Measurements from ENCODE around the gene DDN.

The DDN gene

GRCh38 chr12:48966177-48966895, 32.8 kb downstream of the DDN start:
- no peak overlapping the region for H3K4ac ChIP-seq (ENCODE audit: low read length)
- no peak overlapping the region for H2BK15ac ChIP-seq (ENCODE audit: low read length)
- H3K9ac ChIP-seq (ENCODE audit: low read depth, low read length, poor library complexity) = no peak overlapping the region
- no peaks in the 10 kb centered on the region for H3K36me3 ChIP-seq (replicated peaks in 1 of 2; ENCODE audit: control insufficient read depth in 2 of 2, insufficient read depth in 2 of 2, low read length in 2 of 2)
- peak overlapping the region; percentile 61 for H3K18ac ChIP-seq (ENCODE audit: low read length)
- H2AFZ ChIP-seq (ENCODE audit: low read length) = no peak overlapping the region
- no peak for DNase-seq (ENCODE audit: low spot score)
- peaks cover 18 to 66% (median 56%) of the 10 kb centered on the region in 3 experiments for H3K27me3 ChIP-seq (ENCODE audit: control insufficient read depth in 3 of 3, insufficient read depth in 3 of 3, low read depth in 1 of 3, low read length in 3 of 3)
- H3K4me1 ChIP-seq (ENCODE audit: control insufficient read depth in 2 of 2, insufficient read depth in 1 of 2, low read depth in 1 of 2, low read length in 2 of 2) = peaks cover 9 to 12% of the 10 kb centered on the region in 2 donors
- no CpG with 5 or more reads among the region's 20 CpGs for WGBS, 2 donors (ENCODE audit: extremely low coverage in 2 of 2, insufficient read length in 2 of 2, insufficient replicate concordance in 1 of 2)
- no peak overlapping the region for H4K91ac ChIP-seq (ENCODE audit: low read depth, low read length, poor library complexity)
- H2BK12ac ChIP-seq (ENCODE audit: low read length) = no peak overlapping the region
- no peak overlapping the region for H2BK5ac ChIP-seq (ENCODE audit: low read length)
- no peak overlapping the region for H3K27ac ChIP-seq (replicated peaks; ENCODE audit: low read length)
- H2BK120ac ChIP-seq (ENCODE audit: low read depth, low read length) = no peak overlapping the region
- peak overlapping the region; percentile 75 for H3K23ac ChIP-seq (ENCODE audit: low read depth, low read length, poor library complexity)
- no peak overlapping the region for H3K4me3 ChIP-seq (ENCODE audit: low read length in 2 of 2)
- no peak overlapping the region for H3K4me2 ChIP-seq (ENCODE audit: insufficient read depth, low read length, poor library complexity, severe bottlenecking)
- H3K14ac ChIP-seq (ENCODE audit: low read length) = peak overlapping the region; percentile 73
- peak overlapping the region; percentile 44 for H2AK5ac ChIP-seq (ENCODE audit: low read depth, low read length)
- no peak overlapping the region for H4K8ac ChIP-seq (ENCODE audit: low read depth, low read length)
- H3K9me3 ChIP-seq (replicated peaks in 1 of 2; ENCODE audit: control insufficient read depth in 2 of 2, insufficient read depth in 1 of 2, low read depth in 1 of 2, low read length in 2 of 2) = peaks cover 0 to 3% of the 10 kb centered on the region in 2 donors
- no peaks in the 10 kb centered on the region for H3K79me1 ChIP-seq (ENCODE audit: low read depth, low read length)

GRCh38 chr12:48965298-48965838, 33.8 kb downstream of the DDN start:
- Histone ChIP-seq H3K27ac (replicated peaks; ENCODE audit: low read length) (no peak overlapping the region), H2AFZ (ENCODE audit: low read length) (no peak overlapping the region), H3K4me3 (ENCODE audit: low read length in 2 of 2) (no peak overlapping the region), H3K4me1 (ENCODE audit: control insufficient read depth in 2 of 2, insufficient read depth in 1 of 2, low read depth in 1 of 2, low read length in 2 of 2) (peaks cover 2 to 4% of the 10 kb centered on the region in 2 donors), H3K36me3 (replicated peaks in 1 of 2; ENCODE audit: control insufficient read depth in 2 of 2, insufficient read depth in 2 of 2, low read length in 2 of 2) (no peaks in the 10 kb centered on the region), H2BK12ac (ENCODE audit: low read length) (no peak overlapping the region), H3K4ac (ENCODE audit: low read length) (no peak overlapping the region), H4K8ac (ENCODE audit: low read depth, low read length) (no peak overlapping the region), H4K91ac (ENCODE audit: low read depth, low read length, poor library complexity) (no peak overlapping the region), H2BK15ac (ENCODE audit: low read length) (no peak overlapping the region), H2BK120ac (ENCODE audit: low read depth, low read length) (no peak overlapping the region), H3K79me1 (ENCODE audit: low read depth, low read length) (no peaks in the 10 kb centered on the region), H3K14ac (ENCODE audit: low read length) (no peak overlapping the region), H3K23ac (ENCODE audit: low read depth, low read length, poor library complexity) (no peak overlapping the region), H3K9me3 (replicated peaks in 1 of 2; ENCODE audit: control insufficient read depth in 2 of 2, insufficient read depth in 1 of 2, low read depth in 1 of 2, low read length in 2 of 2) (peaks cover 0 to 3% of the 10 kb centered on the region in 2 donors), H3K9ac (ENCODE audit: low read depth, low read length, poor library complexity) (no peak overlapping the region), H3K4me2 (ENCODE audit: insufficient read depth, low read length, poor library complexity, severe bottlenecking) (no peak overlapping the region), H2BK5ac (ENCODE audit: low read length) (no peak overlapping the region), H3K27me3 (ENCODE audit: control insufficient read depth in 3 of 3, insufficient read depth in 3 of 3, low read depth in 1 of 3, low read length in 3 of 3) (peaks cover 9 to 57% (median 46%) of the 10 kb centered on the region in 3 experiments), H2AK5ac (ENCODE audit: low read depth, low read length) (no peak overlapping the region), H3K18ac (ENCODE audit: low read length) (no peak overlapping the region)
- no peak for DNase-seq (ENCODE audit: low spot score)

- DNase-seq (ENCODE audit: low spot score) = no peak
- H2BK5ac ChIP-seq (ENCODE audit: low read length) = no peak overlapping the region
- H3K27ac ChIP-seq (replicated peaks; ENCODE audit: low read length) = no peak overlapping the region
- no peak overlapping the region for H3K14ac ChIP-seq (ENCODE audit: low read length)
- no peaks in the 10 kb centered on the region for H3K36me3 ChIP-seq (replicated peaks in 1 of 2; ENCODE audit: control insufficient read depth in 2 of 2, insufficient read depth in 2 of 2, low read length in 2 of 2)
- no peak overlapping the region for H3K4me2 ChIP-seq (ENCODE audit: insufficient read depth, low read length, poor library complexity, severe bottlenecking)
- no peak overlapping the region for H2AK5ac ChIP-seq (ENCODE audit: low read depth, low read length)
- peaks cover 0 to 3% of the 10 kb centered on the region in 2 donors for H3K4me1 ChIP-seq (ENCODE audit: control insufficient read depth in 2 of 2, insufficient read depth in 1 of 2, low read depth in 1 of 2, low read length in 2 of 2)
- no peak overlapping the region for H3K23ac ChIP-seq (ENCODE audit: low read depth, low read length, poor library complexity)
- no peaks in the 10 kb centered on the region for H3K79me1 ChIP-seq (ENCODE audit: low read depth, low read length)
- H2BK12ac ChIP-seq (ENCODE audit: low read length) = no peak overlapping the region
- no peak overlapping the region for H2BK15ac ChIP-seq (ENCODE audit: low read length)
- H4K91ac ChIP-seq (ENCODE audit: low read depth, low read length, poor library complexity) = no peak overlapping the region
- peaks cover 0 to 27% (median 17%) of the 10 kb centered on the region in 3 experiments for H3K27me3 ChIP-seq (ENCODE audit: control insufficient read depth in 3 of 3, insufficient read depth in 3 of 3, low read depth in 1 of 3, low read length in 3 of 3)
- H3K4me3 ChIP-seq (ENCODE audit: low read length in 2 of 2) = no peak overlapping the region
- H2BK120ac ChIP-seq (ENCODE audit: low read depth, low read length) = no peak overlapping the region
- no peak overlapping the region for H3K4ac ChIP-seq (ENCODE audit: low read length)
- H2AFZ ChIP-seq (ENCODE audit: low read length) = no peak overlapping the region
- no peak overlapping the region for H3K9ac ChIP-seq (ENCODE audit: low read depth, low read length, poor library complexity)
- no peak overlapping the region for H3K18ac ChIP-seq (ENCODE audit: low read length)
- no peak overlapping the region for H4K8ac ChIP-seq (ENCODE audit: low read depth, low read length)
- no peaks in the 10 kb centered on the region for H3K9me3 ChIP-seq (replicated peaks in 1 of 2; ENCODE audit: control insufficient read depth in 2 of 2, insufficient read depth in 1 of 2, low read depth in 1 of 2, low read length in 2 of 2)
These were observed 37.4 kb downstream of the DDN start for GRCh38 chr12:48961801-48962200.

GRCh38 chr12:48961331-48961730, 37.8 kb downstream of the DDN start:
- Histone ChIP-seq H3K36me3 (replicated peaks in 1 of 2; ENCODE audit: control insufficient read depth in 2 of 2, insufficient read depth in 2 of 2, low read length in 2 of 2) (no peaks in the 10 kb centered on the region), H2BK12ac (ENCODE audit: low read length) (no peak overlapping the region), H3K27ac (replicated peaks; ENCODE audit: low read length) (no peak overlapping the region), H3K4ac (ENCODE audit: low read length) (no peak overlapping the region), H3K23ac (ENCODE audit: low read depth, low read length, poor library complexity) (no peak overlapping the region), H2AFZ (ENCODE audit: low read length) (no peak overlapping the region), H3K14ac (ENCODE audit: low read length) (peak overlapping the region; percentile 25), H2BK15ac (ENCODE audit: low read length) (no peak overlapping the region), H3K4me2 (ENCODE audit: insufficient read depth, low read length, poor library complexity, severe bottlenecking) (no peak overlapping the region), H2AK5ac (ENCODE audit: low read depth, low read length) (peak overlapping the region; percentile 22), H3K4me3 (ENCODE audit: low read length in 2 of 2) (no peak overlapping the region), H4K8ac (ENCODE audit: low read depth, low read length) (no peak overlapping the region), H3K9ac (ENCODE audit: low read depth, low read length, poor library complexity) (no peak overlapping the region), H3K27me3 (ENCODE audit: control insufficient read depth in 3 of 3, insufficient read depth in 3 of 3, low read depth in 1 of 3, low read length in 3 of 3) (peaks cover 0 to 22% (median 13%) of the 10 kb centered on the region in 3 experiments), H3K4me1 (ENCODE audit: control insufficient read depth in 2 of 2, insufficient read depth in 1 of 2, low read depth in 1 of 2, low read length in 2 of 2) (peaks cover 0 to 3% of the 10 kb centered on the region in 2 donors), H3K9me3 (replicated peaks in 1 of 2; ENCODE audit: control insufficient read depth in 2 of 2, insufficient read depth in 1 of 2, low read depth in 1 of 2, low read length in 2 of 2) (no peaks in the 10 kb centered on the region), H3K18ac (ENCODE audit: low read length) (peak overlapping the region; percentile 28), H2BK120ac (ENCODE audit: low read depth, low read length) (no peak overlapping the region), H4K91ac (ENCODE audit: low read depth, low read length, poor library complexity) (peak overlapping the region; percentile 77), H3K79me1 (ENCODE audit: low read depth, low read length) (no peaks in the 10 kb centered on the region), H2BK5ac (ENCODE audit: low read length) (no peak overlapping the region)
- no CpG with 5 or more reads among the region's 4 CpGs for WGBS, 2 donors (ENCODE audit: extremely low coverage in 2 of 2, insufficient read length in 2 of 2, insufficient replicate concordance in 1 of 2)
- DNase-seq (ENCODE audit: low spot score) = no peak

Data from neuronal stem cell (in vitro differentiated cells).